Measurements from ENCODE around the gene ARAP2. TPM values are rescaled to one million over a fixed set of nuclear protein-coding genes. Genes with fewer than 3 reads are reported as not detected.
A peak's percentile ranks its signal among the peaks of the same experiment; 100 is the strongest.
"Not testable (repeated sequence)": the region's sequence is repeated elsewhere in the genome, so short reads cannot be mapped to it uniquely, and the experiment has no call there.

Gene ARAP2
- total RNA-seq, 1 experiment from 2014 or later: 6.9 TPM

GRCh38 chr4:36192922-36193321, 51.4 kb downstream of the ARAP2 start:
- no peak for DNase-seq (ENCODE audit: extremely low read depth, low read depth)

- DNase-seq (ENCODE audit: extremely low read depth, low read depth): no peak
These were observed 54.6 kb downstream of the ARAP2 start for GRCh38 chr4:36189511-36190226.

GRCh38 chr4:36187723-36188333, 56.5 kb downstream of the ARAP2 start:
- DNase-seq (ENCODE audit: extremely low read depth, low read depth): peak; percentile 29

- DNase-seq (ENCODE audit: extremely low read depth, low read depth): no peak
These were observed 60.5 kb downstream of the ARAP2 start for GRCh38 chr4:36183665-36184393.

- DNase-seq (ENCODE audit: extremely low read depth, low read depth): no peak
These were observed 61.1 kb downstream of the ARAP2 start for GRCh38 chr4:36183232-36183631.

- DNase-seq (ENCODE audit: extremely low read depth, low read depth): not testable (repeated sequence)
These were observed 62.0 kb downstream of the ARAP2 start for GRCh38 chr4:36182315-36182714.

GRCh38 chr4:36180206-36180605, 64.1 kb downstream of the ARAP2 start:
- DNase-seq (ENCODE audit: extremely low read depth, low read depth): no peak

GRCh38 chr4:36178484-36178883, 65.8 kb downstream of the ARAP2 start:
- DNase-seq (ENCODE audit: extremely low read depth, low read depth): no peak

- peak; percentile 57 for DNase-seq (ENCODE audit: extremely low read depth, low read depth)
These were observed 66.4 kb downstream of the ARAP2 start for GRCh38 chr4:36177946-36178345.

- DNase-seq (ENCODE audit: extremely low read depth, low read depth): no peak
These were observed 69.7 kb downstream of the ARAP2 start for GRCh38 chr4:36174570-36174969.

GRCh38 chr4:36173905-36174304, 70.4 kb downstream of the ARAP2 start:
- DNase-seq (ENCODE audit: extremely low read depth, low read depth): no peak

- no peak for DNase-seq (ENCODE audit: extremely low read depth, low read depth)
These were observed 71.7 kb downstream of the ARAP2 start for GRCh38 chr4:36172656-36173055.

GRCh38 chr4:36168127-36168878, 76.0 kb downstream of the ARAP2 start:
- DNase-seq (ENCODE audit: extremely low read depth, low read depth): no peak

- DNase-seq (ENCODE audit: extremely low read depth, low read depth): no peak
These were observed 78.7 kb downstream of the ARAP2 start for GRCh38 chr4:36165631-36166005.

- no peak for DNase-seq (ENCODE audit: extremely low read depth, low read depth)
These were observed 79.2 kb downstream of the ARAP2 start for GRCh38 chr4:36164900-36165630.

- no peak for DNase-seq (ENCODE audit: extremely low read depth, low read depth)
These were observed 81.1 kb downstream of the ARAP2 start for GRCh38 chr4:36163198-36163597.

GRCh38 chr4:36159208-36159607, 85.1 kb downstream of the ARAP2 start:
- no peak for DNase-seq (ENCODE audit: extremely low read depth, low read depth)

- DNase-seq (ENCODE audit: extremely low read depth, low read depth): no peak
These were observed 91.6 kb downstream of the ARAP2 start for GRCh38 chr4:36152735-36153134.

GRCh38 chr4:36142504-36142903, 101.8 kb downstream of the ARAP2 start:
- no peak for DNase-seq (ENCODE audit: extremely low read depth, low read depth)

- DNase-seq (ENCODE audit: extremely low read depth, low read depth): no peak
These were observed 103.1 kb downstream of the ARAP2 start for GRCh38 chr4:36141186-36141585.

Measured in NCI-H460 (cell line).